ENCODE results near the gene MMS19.

The MMS19 gene

DNA sequence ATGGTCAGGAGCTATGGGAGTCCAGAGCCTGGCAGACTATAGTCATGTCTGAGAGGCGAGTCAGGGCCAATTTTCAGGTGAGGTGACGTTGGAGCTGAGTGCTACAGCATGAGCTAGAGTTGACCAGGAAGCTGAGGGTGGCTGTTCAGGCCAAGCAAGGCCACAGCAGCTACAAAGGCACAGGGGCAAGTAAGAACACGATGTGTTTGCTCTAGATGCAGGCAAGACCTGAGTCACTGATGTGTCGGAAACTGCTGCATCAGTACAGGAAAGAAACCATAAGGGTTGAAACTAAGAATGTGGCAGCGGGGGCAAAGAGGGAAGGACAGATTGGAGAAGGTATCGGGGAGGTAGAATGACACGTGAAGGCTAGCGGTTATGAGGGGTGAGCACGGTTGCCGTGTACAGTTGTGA lies 85.3 kb downstream of the MMS19 start:
- DNase-seq, result no peak

DNA sequence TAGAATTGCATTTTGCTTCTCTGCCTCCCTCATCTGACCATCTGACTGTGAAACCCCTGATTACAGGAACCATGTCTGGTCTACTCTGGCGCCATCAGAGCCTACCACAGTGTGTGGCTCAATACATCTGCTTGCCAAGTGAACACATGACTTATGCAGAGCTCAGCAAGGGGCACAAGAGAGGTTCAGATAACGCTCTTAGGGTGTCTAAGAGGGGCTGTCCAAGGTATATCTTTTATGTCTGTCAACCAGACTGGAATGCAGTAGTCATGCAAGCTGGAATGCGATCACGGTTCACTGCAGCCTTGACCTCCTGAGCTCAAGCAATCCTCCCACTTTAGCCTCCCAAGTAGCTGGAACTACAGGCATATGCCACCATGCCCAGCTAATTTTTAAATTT lies 86.8 kb downstream of the MMS19 start:
- DNase-seq, result no peak

DNA sequence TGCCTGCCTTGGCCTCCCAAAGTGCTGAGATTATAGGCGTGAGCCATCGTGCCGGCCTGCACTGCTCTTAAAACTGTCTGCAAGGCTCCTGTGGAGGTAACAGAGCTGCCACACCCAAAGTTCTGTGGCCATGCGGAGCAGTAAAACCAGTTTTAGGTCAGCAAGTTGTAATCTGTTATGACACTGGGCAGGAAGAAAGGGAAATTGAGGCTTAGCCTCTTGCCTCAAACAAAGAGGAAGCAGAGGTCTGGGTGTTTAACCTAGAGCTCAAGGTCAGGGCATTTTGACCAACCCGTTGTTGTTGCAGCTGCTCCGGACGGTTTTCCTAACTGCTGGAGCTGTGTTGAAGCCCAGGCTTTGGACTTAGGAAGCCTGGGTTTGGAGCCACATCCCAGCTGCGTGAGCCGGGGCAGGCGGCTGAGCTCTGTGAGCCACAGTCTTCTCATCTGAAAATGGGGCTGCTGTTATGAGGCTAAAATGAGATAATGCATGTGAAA lies 89.7 kb downstream of the MMS19 start:
- DNase-seq, result no peak

Measured in activated gamma-delta T cell treated with Interleukin-2 at 50 U/mL for 16 hours (primary cell).